HG02763 (cell line): ENCODE measurements around the gene LMBR1L.

ENCODE experiments used
- ATAC-seq: cut with Tn5 transposase; IDR thresholded peaks from one replicate; pipeline ENCODE4 v1.9.1; 2021; ENCODE audit warnings: mild to moderate bottlenecking, moderate library complexity; ENCODE audit not compliant: unreplicated experiment

The LMBR1L gene

DNA sequence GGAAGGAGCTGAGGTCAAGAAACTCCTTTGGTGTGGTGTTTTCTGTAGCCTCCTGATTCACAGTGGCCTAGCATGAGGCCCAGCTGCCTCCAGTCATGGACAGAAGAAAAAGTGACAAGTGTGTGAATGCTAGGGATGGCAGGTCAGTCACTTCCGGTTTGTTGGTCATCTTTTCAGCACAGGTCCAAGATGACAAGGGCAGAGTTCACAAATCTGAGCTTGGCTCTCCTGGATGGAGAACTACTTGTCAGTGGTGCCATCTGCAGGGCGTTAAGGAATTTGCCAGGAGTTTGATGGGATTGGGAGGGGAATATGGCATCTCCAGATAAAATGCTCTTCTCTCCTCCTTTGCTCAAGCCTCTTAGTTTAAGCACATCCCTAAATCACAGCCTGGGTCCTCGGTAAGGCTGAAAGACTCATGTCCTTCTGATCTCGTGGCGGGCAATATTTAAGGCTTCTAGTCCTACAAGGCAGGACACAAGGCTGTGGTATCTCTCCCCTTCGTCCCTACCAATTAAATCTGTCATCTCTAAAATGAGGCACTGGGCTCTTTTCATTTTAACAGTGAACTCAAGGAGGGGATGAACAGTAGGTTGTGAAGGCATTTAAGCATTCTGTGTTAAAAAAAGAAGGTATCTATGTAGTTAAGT, 10.5 kb upstream of the LMBR1L start:
- no peak for ATAC-seq

DNA sequence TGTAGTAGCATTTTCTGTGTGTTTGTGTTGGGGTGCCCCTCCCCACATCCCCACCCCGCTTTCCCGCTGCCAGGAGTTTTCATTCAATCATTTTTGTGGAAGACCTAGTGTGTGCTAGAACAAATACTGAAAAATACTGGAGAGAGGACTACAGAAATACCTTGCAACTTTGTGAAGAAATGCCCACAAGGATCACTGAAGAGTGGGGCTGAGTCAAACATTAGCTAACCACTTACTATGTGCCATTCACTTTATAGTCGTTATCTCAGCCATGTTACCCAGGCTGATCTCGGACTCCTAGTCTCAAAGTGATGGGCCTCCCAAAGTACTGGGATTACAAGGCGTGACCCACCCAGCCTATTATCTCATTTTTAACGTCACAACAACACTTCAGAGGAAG, 559 bp upstream of the LMBR1L start:
- no peak for ATAC-seq

DNA sequence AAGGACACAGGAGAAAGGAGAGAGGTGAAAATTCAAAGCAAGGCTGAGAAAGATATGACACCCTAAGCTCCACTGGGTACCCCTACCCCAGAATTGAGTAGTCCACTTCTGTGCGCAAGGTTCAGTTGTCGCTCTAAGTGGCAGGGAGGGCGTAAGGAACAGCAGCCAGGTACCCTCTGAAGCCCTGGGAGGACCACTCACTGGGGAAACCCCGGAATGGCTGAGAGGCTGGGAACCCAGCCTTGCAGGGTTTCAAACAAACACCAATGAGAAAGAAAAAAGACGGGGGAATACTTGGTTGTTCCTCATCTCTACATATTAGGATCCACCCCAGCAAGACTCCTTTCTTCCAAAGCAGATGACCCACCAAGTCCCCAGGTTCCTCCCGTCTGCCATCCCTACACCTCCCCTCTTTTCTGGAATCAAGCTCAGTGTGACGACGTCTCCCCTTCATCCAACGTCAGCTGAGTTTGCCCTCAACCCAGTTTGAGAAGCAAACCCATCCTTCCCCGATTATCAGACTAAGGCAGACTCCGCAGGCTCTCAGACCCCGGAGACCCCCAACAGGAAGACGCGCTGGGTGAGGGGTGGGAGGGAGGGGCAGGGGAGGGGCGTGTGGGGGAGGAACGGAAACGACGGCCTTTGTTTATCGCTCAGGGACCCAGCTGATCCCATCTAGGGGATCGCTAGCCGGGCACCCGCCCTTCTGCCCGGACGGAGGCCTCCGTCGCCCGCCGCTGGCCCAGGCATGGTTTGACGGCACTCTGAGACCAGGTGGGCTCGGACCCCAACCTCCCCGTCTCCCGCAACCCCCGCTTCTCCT, 795 bp downstream of the LMBR1L start:
- ATAC-seq: no peak

DNA sequence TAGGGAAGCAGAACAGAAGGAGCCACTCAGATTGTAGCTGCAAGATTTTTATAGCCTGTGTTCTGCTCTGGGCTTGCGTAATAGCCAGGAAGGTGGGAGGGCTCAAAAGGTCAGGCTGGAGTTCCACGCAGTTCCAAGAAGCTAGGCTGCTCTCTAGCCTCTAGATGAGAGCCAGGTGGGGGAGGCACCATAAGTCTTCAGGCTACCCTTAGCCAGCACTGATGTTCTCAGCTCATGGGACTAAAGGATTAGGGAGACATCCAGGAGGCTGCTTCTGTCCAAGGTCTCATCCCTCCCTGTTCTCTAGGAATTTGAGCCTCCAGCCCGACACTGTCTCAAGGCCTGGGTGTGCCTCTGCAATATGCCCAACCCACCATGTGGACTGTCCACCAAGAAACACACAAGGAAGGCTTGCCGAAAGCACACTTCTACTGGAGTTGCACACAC, 1.7 kb downstream of the LMBR1L start:
- ATAC-seq: no peak

GRCh38 chr12:49105504-49106084, 5.1 kb downstream of the LMBR1L start:
- no peak for ATAC-seq

DNA sequence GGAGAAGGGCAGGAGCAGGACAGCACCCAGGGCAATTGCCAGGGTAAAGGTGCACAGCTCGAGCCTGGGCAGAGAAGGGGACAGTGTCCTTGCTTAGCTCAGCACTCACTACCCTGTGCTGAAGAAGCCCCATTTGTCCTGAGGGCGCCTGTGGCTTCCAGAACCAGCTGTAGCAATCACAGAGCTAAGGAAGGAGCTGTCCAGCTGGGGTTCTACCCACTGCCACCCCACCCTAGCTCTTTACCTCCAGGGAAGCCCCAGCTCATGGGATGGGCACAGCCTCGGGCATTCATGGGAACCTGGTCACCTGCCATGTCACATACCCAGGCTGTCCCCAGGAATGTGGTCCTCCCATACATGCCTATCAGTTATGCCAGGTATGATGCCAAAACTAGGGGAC, 5.8 kb downstream of the LMBR1L start:
- ATAC-seq: no peak

- no peak for ATAC-seq
These were observed 10.3 kb downstream of the LMBR1L start for GRCh38 chr12:49100380-49100779.

GRCh38 chr12:49098703-49099102, 11.9 kb downstream of the LMBR1L start:
- no peak for ATAC-seq

- no peak for ATAC-seq
These were observed 12.6 kb downstream of the LMBR1L start for GRCh38 chr12:49098035-49098451.

DNA sequence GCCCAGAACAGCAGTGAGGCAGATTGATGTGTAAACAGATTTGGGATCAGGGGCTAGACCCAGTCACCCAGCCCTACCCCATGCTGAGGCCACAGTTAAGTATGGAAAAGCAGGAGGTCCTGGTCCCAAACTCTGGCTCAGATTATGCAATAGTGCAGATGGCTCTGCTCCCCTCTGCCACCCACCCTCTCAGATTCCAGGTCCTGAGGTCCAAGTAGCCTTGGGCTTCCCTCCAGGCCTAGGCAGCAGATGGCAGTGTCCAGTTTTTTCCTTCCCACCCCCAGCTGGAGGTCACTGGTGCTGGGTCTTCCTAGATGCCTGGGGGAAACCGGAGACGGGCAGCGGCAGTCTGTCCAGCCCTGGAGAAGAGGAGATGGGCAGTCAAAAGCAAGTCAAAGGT, 13.3 kb downstream of the LMBR1L start:
- ATAC-seq: no peak

DNA sequence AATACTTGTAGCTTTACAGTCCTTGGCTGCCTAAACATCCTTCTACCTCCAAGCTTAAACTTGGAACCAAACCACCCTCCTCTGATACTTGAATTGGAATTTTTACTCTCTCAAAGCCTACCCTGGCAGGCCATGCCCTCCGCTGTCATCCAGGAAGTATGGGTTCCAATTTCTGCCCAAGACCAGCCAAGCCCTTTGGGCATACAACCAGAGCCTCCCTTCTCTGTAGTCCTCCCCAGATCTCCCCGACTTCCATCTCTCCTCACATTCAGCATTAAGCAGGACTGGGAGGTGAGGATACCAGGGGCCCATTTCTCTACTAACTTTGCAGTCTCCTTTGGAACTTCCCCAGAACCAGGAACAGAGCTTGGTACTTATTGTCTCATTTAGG, 15.7 kb downstream of the LMBR1L start:
- no peak for ATAC-seq

GRCh38 chr12:49094160-49094974, 16.3 kb downstream of the LMBR1L start, which contains the start of gene DHH:
DHH (minus strand) TSS chr12:49094801; CDS start chr12:49094512, 289 bp downstream.
- ATAC-seq: no peak

DNA sequence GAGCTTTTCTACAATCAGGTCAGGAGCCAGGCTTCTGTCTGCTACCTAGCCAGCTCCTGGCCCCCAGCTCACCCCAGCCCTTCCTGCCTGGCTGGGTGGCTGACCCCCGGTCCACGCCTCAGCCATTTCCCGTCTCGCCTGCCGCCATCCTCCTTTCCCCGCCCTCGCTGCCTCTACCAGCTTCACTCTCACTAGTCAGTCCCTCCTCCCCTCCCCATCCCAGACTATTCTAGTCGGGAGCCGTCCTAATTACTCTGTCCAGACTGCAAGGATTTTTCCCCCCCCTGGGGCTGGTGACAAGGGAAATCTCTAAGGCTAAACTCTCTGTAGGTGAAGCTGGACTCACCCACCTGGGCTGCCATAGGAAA, 16.9 kb downstream of the LMBR1L start:
- no peak for ATAC-seq

DNA sequence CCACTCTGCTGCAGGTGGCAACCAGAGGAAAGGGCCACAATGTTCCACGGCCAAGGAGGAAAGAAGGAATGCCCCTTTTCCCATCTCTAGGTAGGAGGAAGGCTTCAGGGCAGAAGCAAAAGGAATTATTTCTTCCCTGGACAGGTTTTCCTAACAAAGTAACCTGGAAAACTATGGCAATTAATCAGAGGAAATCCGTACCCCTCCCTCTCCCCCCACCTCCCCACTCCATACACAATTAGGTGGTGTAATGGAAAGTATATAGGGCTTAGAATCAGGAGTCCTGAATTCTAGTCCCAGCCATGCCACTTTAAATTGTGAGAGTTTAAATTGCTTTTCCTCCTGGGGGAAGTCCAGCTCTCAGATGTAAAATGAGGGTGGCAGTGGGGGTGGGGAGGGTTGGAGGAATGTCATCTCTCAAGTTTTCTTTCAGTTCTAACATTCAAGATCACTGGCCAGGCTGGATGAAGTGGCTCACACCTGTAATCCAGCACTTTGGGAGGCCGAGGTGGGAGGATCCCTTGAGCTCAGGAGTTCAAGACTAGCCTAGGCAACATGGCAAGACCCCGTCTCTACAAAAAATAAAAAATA, 17.7 kb downstream of the LMBR1L start:
- ATAC-seq: no peak

- no peak for ATAC-seq
These were observed 18.4 kb downstream of the LMBR1L start for GRCh38 chr12:49092086-49092815.

DNA sequence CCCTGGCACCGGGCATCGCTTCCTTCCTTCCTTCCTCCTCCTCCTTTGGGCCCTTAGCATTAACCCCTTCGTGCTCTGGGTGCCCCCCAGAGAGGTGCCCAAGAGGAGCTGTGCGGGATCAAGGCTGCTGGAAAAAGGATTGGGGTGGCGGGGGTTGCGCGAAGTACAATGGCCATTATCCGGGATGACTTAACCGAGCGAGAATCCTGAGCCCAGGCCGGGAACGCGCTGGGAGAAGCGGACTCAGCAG, 18.9 kb downstream of the LMBR1L start:
- ATAC-seq: no peak

GRCh38 chr12:49091056-49091835, 19.4 kb downstream of the LMBR1L start:
- ATAC-seq: no peak

- no peak for ATAC-seq
These were observed 20.6 kb downstream of the LMBR1L start for GRCh38 chr12:49089821-49090773.

GRCh38 chr12:49088932-49089330, 21.7 kb downstream of the LMBR1L start:
- ATAC-seq: no peak
